ENCODE results near the gene TBC1D16. TPM values are rescaled to one million over a fixed set of nuclear protein-coding genes. Genes with fewer than 3 reads are reported as not detected.
A peak's percentile ranks its signal among the peaks of the same experiment; 100 is the strongest.

TBC1D16 gene
- total RNA-seq, 1 experiment from 2014 or later, result 21.1 TPM

DNA sequence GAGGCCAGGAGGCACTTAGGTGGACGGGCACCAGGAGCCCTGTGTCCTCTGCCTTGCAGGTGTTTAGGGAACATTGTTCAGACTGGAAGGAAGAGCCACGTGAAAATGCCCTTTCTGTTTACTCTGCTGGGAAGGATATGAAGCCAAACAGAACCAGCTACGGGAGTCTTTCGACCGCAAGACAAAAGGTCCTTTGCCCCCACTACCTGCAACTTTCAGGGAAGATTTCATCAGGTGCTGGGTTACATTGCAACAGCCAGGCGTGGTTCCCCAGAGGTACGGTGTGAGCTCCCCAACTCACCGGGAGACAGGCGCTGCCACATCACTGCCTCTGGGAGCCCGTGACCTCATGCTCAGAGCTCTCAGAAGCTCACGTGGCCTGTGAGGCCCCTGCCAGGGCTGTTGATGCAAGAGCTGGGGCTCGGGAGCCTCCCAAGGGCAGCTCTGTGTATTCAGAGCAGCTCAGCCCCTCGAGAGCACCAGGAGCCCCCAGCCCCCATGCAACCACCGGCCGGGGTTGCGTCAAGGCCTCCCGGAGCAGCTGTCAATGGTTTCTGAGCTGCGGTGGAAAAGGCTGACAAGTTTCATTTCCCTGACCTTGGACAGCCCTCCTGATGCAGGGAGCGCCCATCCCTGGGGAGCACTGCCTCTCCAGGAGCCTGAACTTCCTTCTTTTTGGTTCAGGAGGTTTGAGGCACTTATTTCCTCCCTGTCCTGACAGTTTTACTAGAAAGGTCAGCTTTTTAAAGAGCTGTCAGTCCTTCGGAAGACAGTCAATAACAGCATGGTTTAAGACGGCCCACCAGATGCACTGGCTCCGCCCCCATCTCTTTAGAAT lies 42.1 kb downstream of the TBC1D16 start:
- Mint-ChIP-seq H3K4me3 (ENCODE audit: unreplicated experiment) (peak overlapping the region; percentile 49), H3K36me3 (ENCODE audit: insufficient read depth, unreplicated experiment) (peaks cover 8% of the 10 kb centered on the region), H3K4me1 (ENCODE audit: insufficient read depth, unreplicated experiment) (peaks cover 21% of the 10 kb centered on the region), H3K9me3 (ENCODE audit: unreplicated experiment) (no peaks in the 10 kb centered on the region), H3K27me3 (ENCODE audit: insufficient read depth, unreplicated experiment) (no peaks in the 10 kb centered on the region), H3K27ac (ENCODE audit: low read depth, unreplicated experiment) (peak overlapping the region; percentile 81)
- POLR2A ChIA-PET, result interaction anchor here (0.7 to 2.7 kb wide), 13 partner anchors 15 to 248 kb away, joined by 3 to 16 read pairs (median 7); partner anchors contain the start of gene CBX8
- CTCF ChIA-PET, result interaction anchor here (0.6 to 3.5 kb wide), 13 partner anchors 13 to 290 kb away, joined by 3 to 49 read pairs (median 5); no protein-coding TSS in a partner anchor
- BruUV-seq (replicated peaks), result TSS peak; percentile 93
- DNase-seq (ENCODE audit: unreplicated experiment), result peak; percentile 97
- TF ChIP-seq, protein P1, sequence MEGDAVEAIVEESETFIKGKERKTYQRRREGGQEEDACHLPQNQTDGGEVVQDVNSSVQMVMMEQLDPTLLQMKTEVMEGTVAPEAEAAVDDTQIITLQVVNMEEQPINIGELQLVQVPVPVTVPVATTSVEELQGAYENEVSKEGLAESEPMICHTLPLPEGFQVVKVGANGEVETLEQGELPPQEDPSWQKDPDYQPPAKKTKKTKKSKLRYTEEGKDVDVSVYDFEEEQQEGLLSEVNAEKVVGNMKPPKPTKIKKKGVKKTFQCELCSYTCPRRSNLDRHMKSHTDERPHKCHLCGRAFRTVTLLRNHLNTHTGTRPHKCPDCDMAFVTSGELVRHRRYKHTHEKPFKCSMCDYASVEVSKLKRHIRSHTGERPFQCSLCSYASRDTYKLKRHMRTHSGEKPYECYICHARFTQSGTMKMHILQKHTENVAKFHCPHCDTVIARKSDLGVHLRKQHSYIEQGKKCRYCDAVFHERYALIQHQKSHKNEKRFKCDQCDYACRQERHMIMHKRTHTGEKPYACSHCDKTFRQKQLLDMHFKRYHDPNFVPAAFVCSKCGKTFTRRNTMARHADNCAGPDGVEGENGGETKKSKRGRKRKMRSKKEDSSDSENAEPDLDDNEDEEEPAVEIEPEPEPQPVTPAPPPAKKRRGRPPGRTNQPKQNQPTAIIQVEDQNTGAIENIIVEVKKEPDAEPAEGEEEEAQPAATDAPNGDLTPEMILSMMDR (IDR thresholded peaks at IDR 0.05; ENCODE audit: unreplicated experiment), result no peak
- intact Hi-C loops (cut with micrococcal nuclease), result loop anchor here (5.0 kb wide), 2 partner anchors 46 to 61 kb away; no protein-coding TSS in a partner anchor

DNA sequence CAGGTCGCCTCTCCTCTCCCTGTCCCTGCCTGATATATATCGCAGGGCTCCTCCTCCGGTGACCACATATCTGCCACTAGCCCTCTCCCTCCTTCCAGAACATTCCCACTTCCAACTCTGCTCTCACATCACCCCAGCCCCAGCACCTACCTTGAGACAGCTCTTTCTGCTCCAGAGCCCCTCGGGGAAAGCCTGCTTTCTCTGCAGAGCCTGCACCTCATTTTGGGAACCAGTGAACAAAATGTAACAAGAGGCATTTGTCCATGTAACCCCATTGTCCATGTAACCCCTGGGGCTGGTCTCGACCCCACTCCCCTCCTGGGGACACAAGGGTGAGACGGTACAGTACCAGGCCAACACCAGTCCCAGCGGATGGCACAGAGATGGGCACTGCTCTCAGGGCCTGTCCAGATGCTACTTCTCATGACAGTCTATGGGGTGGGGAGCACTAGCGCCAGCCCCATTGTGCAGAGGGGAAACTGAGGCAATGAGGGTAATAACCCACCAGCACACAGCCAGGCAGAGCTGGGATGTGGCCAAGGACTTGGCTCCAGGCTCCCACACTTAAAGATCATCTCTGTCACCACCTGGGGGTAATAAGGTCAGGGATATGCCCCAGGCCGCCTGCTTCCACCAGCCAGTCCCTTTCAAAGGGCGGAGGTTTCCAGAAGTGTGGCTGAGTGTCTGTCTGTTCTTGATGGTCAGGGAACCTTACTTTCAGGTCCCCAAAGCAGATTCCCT lies 42.9 kb downstream of the TBC1D16 start:
- ChIA-PET POLR2A (interaction anchor here (0.7 to 2.7 kb wide), 11 partner anchors 16 to 247 kb away, joined by 3 to 16 read pairs (median 7); no protein-coding TSS in a partner anchor), CTCF (interaction anchor here (0.6 to 3.5 kb wide), 15 partner anchors 14 to 252 kb away, joined by 3 to 49 read pairs (median 4); no protein-coding TSS in a partner anchor)
- TF ChIP-seq, protein P1 (IDR thresholded peaks at IDR 0.05; ENCODE audit: unreplicated experiment), result no peak
- Mint-ChIP-seq H3K36me3 (ENCODE audit: insufficient read depth, unreplicated experiment) (peaks cover 4% of the 10 kb centered on the region), H3K4me1 (ENCODE audit: insufficient read depth, unreplicated experiment) (peaks cover 29% of the 10 kb centered on the region), H3K27ac (ENCODE audit: low read depth, unreplicated experiment) (peak overlapping the region; percentile 81), H3K9me3 (ENCODE audit: unreplicated experiment) (no peaks in the 10 kb centered on the region), H3K27me3 (ENCODE audit: insufficient read depth, unreplicated experiment) (no peaks in the 10 kb centered on the region), H3K4me3 (ENCODE audit: unreplicated experiment) (peak overlapping the region; percentile 49)
- TSS peak; percentile 97 for BruUV-seq (replicated peaks)
- intact Hi-C loops (cut with micrococcal nuclease), result loop anchor here (5.0 kb wide), 2 partner anchors 46 to 61 kb away; no protein-coding TSS in a partner anchor
- no peak for DNase-seq (ENCODE audit: unreplicated experiment)

DNA sequence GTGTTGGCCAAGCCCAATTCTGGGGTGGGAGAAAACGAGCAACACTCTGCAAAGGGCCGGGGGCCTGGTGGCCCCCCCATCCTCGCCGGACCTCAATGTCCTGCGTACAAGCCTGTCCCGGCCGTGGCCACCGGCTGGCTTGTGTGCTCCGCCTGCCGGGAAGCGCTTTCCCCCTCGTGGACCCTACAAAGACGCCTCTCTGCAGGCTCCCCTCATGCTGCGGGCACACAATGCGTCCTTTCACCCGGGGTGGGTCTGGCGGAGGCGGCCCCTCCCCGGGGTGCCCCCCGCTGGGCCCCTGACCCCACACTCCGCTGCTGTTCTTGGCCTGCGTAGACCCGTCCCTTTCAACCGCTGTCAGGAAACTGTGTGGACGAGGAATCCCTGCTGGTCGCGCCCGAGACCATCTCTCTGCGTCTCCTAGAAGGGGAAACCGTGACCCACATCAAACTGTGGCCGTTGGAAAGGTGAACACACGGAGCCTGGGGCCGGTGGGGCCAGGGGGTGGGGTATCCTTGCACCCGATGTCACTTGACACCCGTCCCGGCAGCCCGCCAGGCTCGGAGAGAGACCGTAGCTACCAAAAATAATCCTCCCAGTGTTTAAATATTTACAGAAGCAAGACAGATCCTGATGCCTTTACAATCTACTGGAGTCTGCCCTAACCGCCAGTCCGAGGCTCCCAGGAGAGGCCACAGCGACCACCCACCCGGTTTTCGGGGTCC lies 43.6 kb downstream of the TBC1D16 start:
- Mint-ChIP-seq H3K27ac (ENCODE audit: low read depth, unreplicated experiment) (no peak overlapping the region), H3K36me3 (ENCODE audit: insufficient read depth, unreplicated experiment) (peaks cover 4% of the 10 kb centered on the region), H3K4me3 (ENCODE audit: unreplicated experiment) (no peak overlapping the region), H3K4me1 (ENCODE audit: insufficient read depth, unreplicated experiment) (peaks cover 35% of the 10 kb centered on the region), H3K27me3 (ENCODE audit: insufficient read depth, unreplicated experiment) (no peaks in the 10 kb centered on the region), H3K9me3 (ENCODE audit: unreplicated experiment) (no peaks in the 10 kb centered on the region)
- intact Hi-C loops (cut with micrococcal nuclease), result loop anchor here (1.0 to 5.0 kb wide), 5 partner anchors 45 to 246 kb away; partner anchors contain the start of gene CBX4
- ChIA-PET POLR2A (interaction anchor here (2.1 to 2.7 kb wide), 2 partner anchors 156 to 191 kb away, joined by 10 to 15 read pairs; no protein-coding TSS in a partner anchor), CTCF (interaction anchor here (0.6 to 3.5 kb wide), 11 partner anchors 35 to 251 kb away, joined by 3 to 19 read pairs (median 4); no protein-coding TSS in a partner anchor)
- TF ChIP-seq, protein P1 (IDR thresholded peaks at IDR 0.05; ENCODE audit: unreplicated experiment), result no peak
- no TSS peak for BruUV-seq (replicated peaks)
- DNase-seq (ENCODE audit: unreplicated experiment), result no peak
